Measurements from ENCODE around the gene OR4K17.
"Not testable (repeated sequence)": the region's sequence is repeated elsewhere in the genome, so short reads cannot be mapped to it uniquely, and the experiment has no call there.

GRCh38 chr14:20098926-20099770, 11.4 kb upstream of the OR4K17 start:
- TF ChIP-seq, protein P1, sequence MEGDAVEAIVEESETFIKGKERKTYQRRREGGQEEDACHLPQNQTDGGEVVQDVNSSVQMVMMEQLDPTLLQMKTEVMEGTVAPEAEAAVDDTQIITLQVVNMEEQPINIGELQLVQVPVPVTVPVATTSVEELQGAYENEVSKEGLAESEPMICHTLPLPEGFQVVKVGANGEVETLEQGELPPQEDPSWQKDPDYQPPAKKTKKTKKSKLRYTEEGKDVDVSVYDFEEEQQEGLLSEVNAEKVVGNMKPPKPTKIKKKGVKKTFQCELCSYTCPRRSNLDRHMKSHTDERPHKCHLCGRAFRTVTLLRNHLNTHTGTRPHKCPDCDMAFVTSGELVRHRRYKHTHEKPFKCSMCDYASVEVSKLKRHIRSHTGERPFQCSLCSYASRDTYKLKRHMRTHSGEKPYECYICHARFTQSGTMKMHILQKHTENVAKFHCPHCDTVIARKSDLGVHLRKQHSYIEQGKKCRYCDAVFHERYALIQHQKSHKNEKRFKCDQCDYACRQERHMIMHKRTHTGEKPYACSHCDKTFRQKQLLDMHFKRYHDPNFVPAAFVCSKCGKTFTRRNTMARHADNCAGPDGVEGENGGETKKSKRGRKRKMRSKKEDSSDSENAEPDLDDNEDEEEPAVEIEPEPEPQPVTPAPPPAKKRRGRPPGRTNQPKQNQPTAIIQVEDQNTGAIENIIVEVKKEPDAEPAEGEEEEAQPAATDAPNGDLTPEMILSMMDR (IDR thresholded peaks at IDR 0.05): not testable (repeated sequence)
- not testable (repeated sequence) for TF ChIP-seq POLR2A (IDR thresholded peaks at IDR 0.05)

Measured in heart left ventricle (tissue), 13 donors.